Mesodermal cell (in vitro differentiated cells): Measurements from ENCODE around the gene IER3IP1.
"Not testable (repeated sequence)": the region's sequence is repeated elsewhere in the genome, so short reads cannot be mapped to it uniquely, and the experiment has no call there.

Source experiments
- H3K27ac ChIP-seq: 2 replicates; pipeline ENCODE4 v1.7.0; 2013; ENCODE audit warnings: mild to moderate bottlenecking, low read depth, low read length, moderate library complexity; ENCODE audit not compliant: severe bottlenecking
- H3K36me3 ChIP-seq: 2 replicates; pipeline ENCODE4 v1.7.1; 2013; ENCODE audit warnings: mild to moderate bottlenecking, low read length, moderate library complexity; ENCODE audit not compliant: control insufficient read depth, insufficient read depth
- H3K4me1 ChIP-seq: one replicate; pipeline ENCODE4 v1.7.1; 2013; ENCODE audit warnings: mild to moderate bottlenecking, low read length; ENCODE audit not compliant: insufficient read depth, control insufficient read depth, poor library complexity, severe bottlenecking
- H3K4me3 ChIP-seq: 2 replicates; pipeline ENCODE4 v1.7.0; 2013; ENCODE audit warnings: low read length, control low read depth, mild to moderate bottlenecking; ENCODE audit not compliant: insufficient read depth, poor library complexity, severe bottlenecking; ENCODE audit errors: extremely low read depth
- H3K9me3 ChIP-seq: 2 replicates; pipeline ENCODE4 v1.7.1; 2013; ENCODE audit warnings: mild to moderate bottlenecking, low read length, moderate library complexity; ENCODE audit not compliant: control insufficient read depth
- WGBS, 2 experiments: methylation state at CpG; one replicate each; pipeline ENCODE4 v1.1.5; 2013; ENCODE audit warnings: missing lambda C conversion rate in 2 of 2; ENCODE audit not compliant: insufficient coverage in 2 of 2; 5-methylcytosine and 5-hydroxymethylcytosine counted together

The IER3IP1 gene

DNA sequence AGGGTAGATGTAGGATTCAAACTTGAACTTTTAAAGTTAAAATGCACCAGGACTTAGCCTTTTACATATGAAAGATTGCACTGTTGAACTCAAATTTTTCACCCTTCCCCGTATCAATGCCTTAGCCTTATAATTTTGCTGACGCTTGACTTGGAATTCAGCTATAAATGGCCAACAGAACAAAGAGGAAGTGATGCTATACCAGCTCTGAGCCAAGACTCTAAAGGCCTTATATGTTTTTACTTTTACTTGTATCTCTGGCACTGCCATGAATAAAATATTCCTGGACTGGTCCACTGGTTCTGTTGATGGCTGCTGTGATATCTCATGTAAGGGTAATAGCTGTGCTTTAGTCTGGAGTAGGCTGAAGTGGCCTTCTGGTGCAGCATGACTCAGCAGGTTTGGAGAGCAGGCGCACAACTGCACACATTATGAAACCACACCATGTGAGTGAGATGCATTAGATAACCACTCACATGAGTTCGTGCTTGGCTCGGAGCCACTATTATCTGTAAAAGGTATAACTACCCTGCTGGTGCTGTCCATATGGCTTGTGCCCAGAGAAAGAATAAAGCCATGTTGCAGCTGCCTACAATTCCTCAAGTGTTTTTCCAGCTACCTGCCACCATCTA lies 8.4 kb upstream of the IER3IP1 start:
- Histone ChIP-seq H3K27ac (no peak overlapping the region), H3K9me3 (peaks cover 21% of the 10 kb centered on the region), H3K4me3 (no peak overlapping the region), H3K36me3 (no peaks in the 10 kb centered on the region), H3K4me1 (no peaks in the 10 kb centered on the region)
- WGBS, 2 experiments: 91 to 92% methylated on average over 4 to 5 of the region's 5 CpGs

DNA sequence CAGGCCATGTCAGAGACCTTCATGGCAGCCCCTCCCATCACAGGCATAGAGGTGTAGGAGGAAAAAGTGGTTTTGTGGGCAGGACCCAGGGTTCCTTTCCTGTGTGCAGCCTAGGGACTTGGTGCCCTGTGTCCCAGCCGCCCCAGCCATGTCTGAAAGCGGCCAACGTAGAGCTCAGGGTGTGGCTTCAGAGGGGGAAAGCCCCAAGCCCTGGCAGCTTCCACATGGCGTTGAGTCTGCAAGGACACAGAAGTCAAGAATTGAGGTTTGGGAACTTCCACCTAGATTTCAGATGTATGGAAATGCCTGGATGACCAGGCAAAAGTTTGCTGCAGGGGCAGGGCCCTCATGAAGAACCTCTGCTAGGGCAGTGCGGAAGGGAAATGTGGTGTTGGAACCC lies 6.0 kb upstream of the IER3IP1 start:
- whole genome bisulfite sequencing, 2 experiments: 86 to 90% methylated on average over 4 to 5 of the region's 5 CpGs
- H3K4me1 ChIP-seq, H3K4me3 ChIP-seq, H3K36me3 ChIP-seq, H3K27ac ChIP-seq: not testable (repeated sequence)
- H3K9me3 ChIP-seq: peaks cover 21% of the 10 kb centered on the region

DNA sequence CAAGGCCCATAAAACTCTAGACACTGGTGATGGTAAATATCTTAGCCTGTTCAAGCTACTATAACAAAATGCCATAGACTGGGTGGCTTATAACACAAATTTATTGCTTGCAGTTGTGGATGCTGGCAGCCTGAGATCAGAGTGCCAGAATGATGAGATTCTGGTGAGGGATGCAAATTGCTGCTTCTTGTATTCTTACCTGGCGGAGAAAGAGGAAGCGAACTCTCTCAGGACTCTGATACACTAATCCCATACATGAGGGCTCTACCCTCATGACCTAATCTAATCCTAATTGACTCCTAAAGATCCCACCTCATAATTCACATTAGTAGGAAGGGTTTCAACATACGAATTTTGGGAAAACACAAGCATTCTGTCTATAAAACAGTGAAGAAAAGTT lies 4.6 kb upstream of the IER3IP1 start:
- no CpG with 5 or more reads among the region's 3 CpGs for WGBS, 2 experiments
- H3K4me1 ChIP-seq: no peaks in the 10 kb centered on the region

DNA sequence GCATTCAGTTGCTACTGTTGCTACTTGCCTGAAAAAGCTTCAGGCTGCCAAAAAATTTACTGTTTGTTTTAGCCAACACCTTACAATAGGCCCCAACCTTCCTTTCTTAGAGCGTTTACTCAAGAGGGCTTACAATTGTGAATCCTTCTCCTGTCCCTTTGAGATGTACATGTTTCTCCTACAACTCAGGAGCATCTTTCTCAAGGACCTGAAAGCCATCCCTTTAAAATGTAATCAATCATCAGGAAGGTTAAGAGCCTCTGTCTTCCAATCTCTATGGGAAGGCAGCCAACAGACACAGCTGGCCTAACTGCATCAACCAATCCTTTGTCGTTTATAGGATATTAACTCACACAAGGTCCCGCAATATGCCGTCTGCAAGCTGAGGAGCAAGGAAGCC lies 3.4 kb upstream of the IER3IP1 start:
- Histone ChIP-seq H3K4me3 (no peak overlapping the region), H3K36me3 (no peaks in the 10 kb centered on the region), H3K9me3 (peaks cover 7% of the 10 kb centered on the region), H3K27ac (no peak overlapping the region), H3K4me1 (peaks cover 5% of the 10 kb centered on the region)
- WGBS, 2 experiments: 84 to 88% methylated on average over 3 to 4 of the region's 4 CpGs

More for the DNA sequence above, 4.6 kb upstream of the IER3IP1 start:
- no peak overlapping the region for H3K4me3 ChIP-seq
- no peak overlapping the region for H3K27ac ChIP-seq
- no peaks in the 10 kb centered on the region for H3K36me3 ChIP-seq
- H3K9me3 ChIP-seq: peaks cover 17% of the 10 kb centered on the region

DNA sequence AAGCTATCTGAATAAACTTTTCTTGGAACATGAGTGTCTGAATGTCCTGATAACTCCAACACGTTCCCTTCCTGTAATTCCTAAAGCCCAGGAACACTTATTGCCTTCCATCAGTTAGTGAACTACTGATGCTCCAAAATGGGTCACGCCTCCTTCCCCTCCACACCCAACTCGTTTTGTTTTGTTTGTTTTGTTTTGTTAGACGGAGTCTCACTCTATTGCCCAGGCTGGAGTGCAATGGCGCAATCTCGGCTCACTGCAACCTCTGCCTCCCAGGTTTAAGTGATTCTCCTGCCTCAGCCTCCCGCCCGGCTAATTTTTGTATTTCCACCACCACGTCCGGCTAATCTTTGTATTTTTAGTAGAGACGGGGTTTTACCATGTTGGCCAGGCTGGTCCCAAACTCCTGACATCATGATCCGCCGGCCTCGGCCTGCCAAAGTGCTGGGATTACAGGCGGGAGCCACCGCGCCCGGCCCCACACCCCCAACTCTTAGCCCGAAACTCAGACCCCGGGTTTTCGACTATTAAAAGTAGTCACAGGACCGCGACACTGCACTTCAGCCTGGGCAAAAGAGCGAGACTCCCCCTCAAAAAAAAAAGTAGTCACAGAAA lies 774 bp downstream of the IER3IP1 start:
- Histone ChIP-seq H3K9me3 (no peaks in the 10 kb centered on the region), H3K4me3 (peak overlapping the region; percentile 96), H3K27ac (peak overlapping the region; percentile 92), H3K36me3 (peaks cover 19% of the 10 kb centered on the region), H3K4me1 (peaks cover 9% of the 10 kb centered on the region)
- WGBS, 2 experiments: 9% methylated on average over 11 to 15 of the region's 24 CpGs

DNA sequence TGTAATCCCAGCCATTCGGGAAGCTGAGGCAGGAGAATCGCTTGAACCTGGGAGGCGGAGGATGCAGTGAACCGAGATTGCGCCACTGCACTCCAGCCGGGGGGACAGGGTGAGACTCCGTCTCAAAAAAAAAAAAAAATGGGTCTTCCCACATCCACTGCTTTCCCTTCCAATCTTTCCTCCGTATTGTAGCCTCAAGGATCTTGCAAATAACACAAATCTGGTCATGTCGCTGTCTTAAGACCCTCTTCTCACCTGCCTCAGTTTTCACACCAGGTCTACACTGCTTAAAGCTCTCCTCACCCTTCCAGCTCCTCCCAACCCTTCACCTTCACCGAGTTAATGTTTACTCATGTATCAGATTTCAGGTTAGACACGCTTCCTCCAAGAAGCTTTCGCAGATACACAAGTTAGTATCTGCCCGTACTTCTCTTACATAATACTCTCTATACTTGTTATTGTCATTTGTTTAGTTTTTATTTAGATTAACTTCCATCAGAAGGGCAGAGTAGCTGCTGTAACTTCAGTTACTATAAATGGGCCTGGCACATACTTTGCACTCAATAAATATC lies 1.5 kb downstream of the IER3IP1 start:
- WGBS, 2 experiments: 81 to 87% methylated on average over 9 of the region's 13 CpGs
- Histone ChIP-seq H3K4me3 (peak overlapping the region; percentile 96), H3K36me3 (peaks cover 19% of the 10 kb centered on the region), H3K4me1 (peaks cover 9% of the 10 kb centered on the region), H3K27ac (no peak overlapping the region), H3K9me3 (no peaks in the 10 kb centered on the region)

DNA sequence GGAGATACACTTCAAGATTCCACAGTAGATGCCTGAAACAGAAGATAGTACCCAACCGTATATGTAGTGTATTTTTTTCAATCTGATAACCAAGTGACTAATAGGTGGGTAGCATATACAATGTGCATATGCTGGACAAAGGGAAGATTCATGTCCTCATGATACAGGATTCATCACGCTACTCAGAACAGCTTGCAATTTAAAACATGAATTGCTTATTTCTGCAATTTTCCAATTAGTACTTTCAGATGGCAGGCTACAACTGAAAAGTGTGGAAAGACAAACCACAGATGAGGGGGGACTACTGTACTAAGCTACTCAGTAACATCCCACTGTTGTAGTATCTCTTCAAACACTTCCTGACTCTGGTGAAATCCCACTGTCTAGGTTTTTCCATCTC lies 3.7 kb downstream of the IER3IP1 start:
- H3K4me3 ChIP-seq: no peak overlapping the region
- WGBS, 2 experiments: no CpG with 5 or more reads among the region's 2 CpGs
- peaks cover 9% of the 10 kb centered on the region for H3K4me1 ChIP-seq
- H3K27ac ChIP-seq: no peak overlapping the region
- H3K9me3 ChIP-seq: no peaks in the 10 kb centered on the region
- peaks cover 19% of the 10 kb centered on the region for H3K36me3 ChIP-seq

DNA sequence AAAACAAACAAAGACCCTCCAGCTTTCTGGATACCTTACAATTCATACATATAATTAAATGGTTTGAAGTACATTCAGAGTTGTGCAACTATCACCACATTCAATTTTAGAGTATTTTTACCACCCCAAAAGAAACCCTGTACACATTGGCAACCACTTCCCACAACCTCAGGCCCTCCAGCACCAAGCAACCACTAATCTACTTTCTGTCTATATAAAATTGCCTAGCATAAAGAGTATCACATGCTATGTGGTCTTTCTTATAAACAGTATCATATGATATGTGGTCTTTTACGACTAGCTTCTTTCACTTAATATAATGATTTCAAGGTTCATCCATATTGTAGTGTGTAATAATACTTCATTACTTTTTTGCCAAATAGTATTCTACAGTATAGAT lies 7.3 kb downstream of the IER3IP1 start:
- peaks cover 20% of the 10 kb centered on the region for H3K36me3 ChIP-seq
- WGBS, 2 experiments: no CpG with 5 or more reads among the region's 1 CpG
- H3K9me3 ChIP-seq: no peaks in the 10 kb centered on the region
- H3K4me3 ChIP-seq: no peak overlapping the region
- H3K4me1 ChIP-seq: peaks cover 4% of the 10 kb centered on the region
- no peak overlapping the region for H3K27ac ChIP-seq

DNA sequence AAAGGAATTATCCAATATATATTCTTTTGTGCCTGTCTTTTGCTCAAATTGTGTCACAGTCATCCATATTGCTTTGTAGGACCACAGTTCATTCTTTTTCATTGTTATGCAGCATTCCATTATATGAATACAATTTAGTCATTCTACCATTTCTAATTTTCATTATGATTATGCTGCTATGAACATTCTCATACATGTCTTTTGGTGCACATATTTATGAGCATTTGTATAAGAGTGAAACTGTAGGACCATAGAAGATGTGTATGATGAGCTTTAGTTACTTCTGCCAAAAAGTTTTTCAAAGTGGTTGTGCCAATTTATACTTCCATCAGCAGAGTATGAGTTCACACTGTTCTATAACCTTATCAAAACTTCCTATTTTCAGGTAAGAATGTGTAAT lies 7.7 kb downstream of the IER3IP1 start:
- no peak overlapping the region for H3K4me3 ChIP-seq
- no peaks in the 10 kb centered on the region for H3K9me3 ChIP-seq
- H3K4me1 ChIP-seq: peaks cover 4% of the 10 kb centered on the region
- H3K36me3 ChIP-seq: peaks cover 18% of the 10 kb centered on the region
- H3K27ac ChIP-seq: no peak overlapping the region

DNA sequence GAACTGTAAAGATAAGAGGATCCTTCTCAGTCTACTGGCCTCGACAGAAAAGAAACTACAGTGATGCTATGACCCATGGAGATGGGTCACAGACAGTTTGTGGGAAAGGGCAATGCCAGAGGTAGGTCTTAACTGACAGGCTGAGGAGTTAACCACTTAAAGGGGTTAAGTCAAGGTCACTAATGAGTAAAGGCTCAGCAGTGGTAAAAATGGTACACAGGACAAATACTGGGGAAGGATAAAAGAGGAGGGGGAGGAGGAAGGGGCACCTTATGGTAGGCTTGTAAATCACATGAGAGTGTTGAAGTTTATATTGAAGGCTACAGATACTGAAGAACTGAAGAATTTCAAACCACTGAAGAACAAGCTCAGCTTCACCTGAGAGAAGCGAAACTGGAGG lies 9.9 kb downstream of the IER3IP1 start:
- Histone ChIP-seq H3K4me3 (no peak overlapping the region), H3K36me3 (peaks cover 16% of the 10 kb centered on the region), H3K4me1 (no peaks in the 10 kb centered on the region), H3K9me3 (no peaks in the 10 kb centered on the region), H3K27ac (no peak overlapping the region)
- WGBS, 2 experiments: 92 to 100% methylated on average over 1 of the region's 2 CpGs

DNA sequence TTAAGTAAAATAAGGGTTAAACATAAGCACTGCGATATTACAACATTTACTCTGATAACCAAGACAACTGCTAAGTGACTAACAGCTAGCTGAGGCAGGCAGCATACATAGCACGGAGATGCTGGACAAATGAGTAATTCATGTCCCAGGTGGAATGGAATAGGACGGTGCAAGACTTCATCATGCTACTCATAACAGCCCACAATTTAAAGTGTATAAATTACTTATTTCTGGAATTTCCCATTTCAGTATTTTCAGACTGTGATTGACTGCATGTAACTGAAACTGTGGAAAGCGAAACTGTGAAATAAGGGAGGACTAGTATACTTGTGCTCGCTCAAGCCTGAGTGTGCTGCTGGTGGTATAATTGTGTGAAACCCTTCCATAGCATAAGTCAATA lies 12.9 kb downstream of the IER3IP1 start:
- no peak overlapping the region for H3K27ac ChIP-seq
- WGBS, 2 experiments: 78% methylated on average over 1 of the region's 5 CpGs; no CpG with 5 or more reads in 1 of the 2 experiments
- H3K4me1 ChIP-seq: no peaks in the 10 kb centered on the region
- peaks cover 16% of the 10 kb centered on the region for H3K36me3 ChIP-seq
- no peaks in the 10 kb centered on the region for H3K9me3 ChIP-seq
- H3K4me3 ChIP-seq: no peak overlapping the region
